ENCODE data around the gene ZNF763.
A peak's percentile ranks its signal among the peaks of the same experiment; 100 is the strongest.
"Not testable (repeated sequence)": the region's sequence is repeated elsewhere in the genome, so short reads cannot be mapped to it uniquely, and the experiment has no call there.

ZNF763 gene
- total RNA-seq = 0.72 to 2.5 reads per million in 2 donors

- peak; percentile 82 for DNase-seq
Observed at GRCh38 chr19:11964858-11965645, at the start of gene ZNF763. Gene ZNF763 (plus strand): TSS chr19:11965040. CDS start chr19:11965209, 169 bp downstream.

DNA sequence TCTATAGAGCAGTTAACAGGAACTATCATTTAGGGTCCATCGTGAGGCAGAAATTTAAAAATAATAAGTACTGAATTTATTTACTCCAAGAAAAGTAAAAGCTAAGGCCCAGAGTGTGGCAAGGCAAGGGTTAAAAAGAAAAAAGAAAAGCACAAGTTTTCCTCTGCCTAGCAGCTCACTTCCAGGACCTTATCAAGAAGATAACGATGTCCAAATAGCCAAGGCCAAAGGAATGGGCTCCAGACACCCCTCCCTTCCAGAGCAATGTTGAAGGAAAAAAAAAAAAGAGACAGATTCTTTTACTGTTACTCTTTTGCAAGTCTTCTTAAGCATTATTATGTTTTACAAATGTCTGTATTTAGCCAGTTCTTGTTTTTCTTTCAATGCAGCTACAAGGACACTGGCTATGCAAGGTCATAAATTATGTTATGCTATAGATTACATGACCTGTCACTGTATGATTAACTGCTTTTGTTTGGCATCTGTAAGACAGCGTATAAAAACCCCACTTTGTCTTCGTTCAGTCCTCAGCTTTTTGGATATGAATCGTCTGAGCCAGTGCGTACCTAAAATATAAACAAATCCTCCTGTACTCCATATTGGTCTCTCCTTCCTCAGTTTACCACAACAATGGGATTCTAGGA is 42.9 kb upstream of the ZNF763 start:
- no peak for DNase-seq

GRCh38 chr19:11924886-11925650 is 39.8 kb upstream of the ZNF763 start, which contains the start of gene ZNF700:
Gene ZNF700 (plus strand): TSS chr19:11925107. CDS start chr19:11925211, 104 bp downstream.
- peak; percentile 85 for DNase-seq

DNA sequence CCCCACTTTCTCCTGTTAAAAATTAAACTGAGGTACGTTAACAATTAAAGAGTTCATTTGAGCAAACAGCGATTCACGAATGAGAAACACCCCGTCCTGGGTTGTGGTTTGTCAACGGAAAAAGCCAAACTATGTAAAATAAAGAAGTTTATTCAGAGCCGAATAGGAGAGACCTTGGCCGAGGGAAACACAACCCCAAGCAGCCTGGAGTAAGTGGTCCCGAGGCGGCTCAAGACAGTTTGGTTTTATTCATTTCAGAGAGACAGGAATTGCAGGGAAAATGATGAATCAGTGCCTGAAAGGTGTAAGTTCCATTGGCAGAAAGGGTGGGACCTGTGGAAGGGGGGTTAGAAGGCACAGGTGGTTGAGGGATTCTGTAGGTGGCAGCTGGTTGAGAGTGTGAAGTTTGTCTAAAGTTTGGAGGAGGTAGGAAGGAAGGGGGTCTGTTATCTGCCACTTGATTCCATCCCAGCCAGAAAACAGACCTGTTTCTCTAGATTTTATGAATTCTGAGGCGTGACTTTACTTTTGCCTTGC is 39.1 kb upstream of the ZNF763 start:
- not testable (repeated sequence) for DNase-seq

GRCh38 chr19:11927227-11927626 is 37.6 kb upstream of the ZNF763 start:
- no peak for DNase-seq

DNA sequence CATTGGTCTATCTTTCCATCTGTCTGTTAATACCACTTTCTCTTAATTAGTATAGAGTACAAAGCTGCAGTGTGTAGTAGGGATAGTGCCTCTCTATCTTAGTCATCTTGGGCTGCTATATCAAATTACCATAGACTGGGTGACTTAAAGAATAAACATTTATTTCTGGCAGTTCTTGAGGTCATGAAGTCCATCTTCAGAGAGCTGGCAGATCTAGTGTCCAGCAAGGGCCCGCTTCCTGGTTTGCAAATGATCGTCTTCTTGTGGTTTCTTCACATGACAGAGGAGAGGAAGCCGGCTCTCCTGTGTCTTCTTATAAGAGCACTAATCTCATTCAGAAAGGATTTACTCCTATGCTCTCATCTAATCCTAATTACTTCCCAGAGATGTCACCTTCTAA is 33.8 kb upstream of the ZNF763 start:
- no peak for DNase-seq

GRCh38 chr19:11931513-11931912 is 33.3 kb upstream of the ZNF763 start:
- DNase-seq = no peak

- DNase-seq = not testable (repeated sequence)
Observed at GRCh38 chr19:11935829-11936228, 29.0 kb upstream of the ZNF763 start.

- not testable (repeated sequence) for DNase-seq
Observed at GRCh38 chr19:11938383-11938782, 26.5 kb upstream of the ZNF763 start.

DNA sequence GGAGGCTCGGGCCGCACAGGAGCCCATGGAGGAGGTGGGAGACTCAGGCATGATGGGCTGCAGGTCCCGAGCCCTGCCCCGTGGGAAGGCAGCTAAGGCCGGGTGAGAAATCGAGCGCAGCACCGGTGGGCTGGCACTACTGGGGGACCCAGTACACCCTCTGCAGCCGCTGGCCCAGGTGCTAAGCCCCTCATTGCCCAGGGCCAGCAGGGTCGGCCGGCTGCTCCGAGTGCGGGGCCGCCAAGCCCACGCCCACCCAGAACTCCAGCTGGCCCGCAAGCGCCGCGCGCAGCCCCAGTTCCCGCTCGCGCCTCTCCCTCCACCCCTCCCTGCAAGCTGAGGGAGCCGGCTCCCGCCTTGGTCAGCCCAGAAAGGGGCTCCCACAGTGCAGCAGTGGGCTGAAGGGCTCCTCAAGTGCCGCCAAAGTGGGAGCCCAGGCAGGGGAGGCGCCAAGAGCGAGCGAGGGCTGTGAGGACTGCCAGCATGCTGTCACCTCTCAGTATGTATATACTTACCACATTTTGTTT is 23.4 kb upstream of the ZNF763 start:
- DNase-seq = not testable (repeated sequence)

- DNase-seq = no peak
Observed at GRCh38 chr19:11942008-11942842, 22.6 kb upstream of the ZNF763 start.

- DNase-seq = no peak
Observed at GRCh38 chr19:11942843-11943108, 22.1 kb upstream of the ZNF763 start.

DNA sequence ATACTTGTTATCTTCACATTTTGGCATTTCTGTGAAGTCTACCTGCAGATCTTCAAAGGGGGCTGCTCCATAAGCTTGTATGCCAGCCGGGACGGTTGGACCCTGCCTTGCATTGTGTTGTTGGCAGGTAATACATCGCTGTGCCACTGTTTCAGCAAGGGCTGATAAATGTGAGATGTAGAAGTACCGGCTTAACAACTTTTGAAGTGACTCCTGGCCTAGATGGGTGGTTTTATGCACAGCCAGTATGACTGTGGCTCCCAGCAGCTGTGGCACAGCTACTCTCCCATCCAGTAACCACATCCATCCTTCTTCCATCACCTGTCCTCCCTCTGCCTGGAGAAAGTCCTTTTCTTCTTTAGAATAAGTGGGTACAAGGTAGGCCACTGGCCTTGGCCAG is 20.2 kb upstream of the ZNF763 start:
- no peak for DNase-seq

DNA sequence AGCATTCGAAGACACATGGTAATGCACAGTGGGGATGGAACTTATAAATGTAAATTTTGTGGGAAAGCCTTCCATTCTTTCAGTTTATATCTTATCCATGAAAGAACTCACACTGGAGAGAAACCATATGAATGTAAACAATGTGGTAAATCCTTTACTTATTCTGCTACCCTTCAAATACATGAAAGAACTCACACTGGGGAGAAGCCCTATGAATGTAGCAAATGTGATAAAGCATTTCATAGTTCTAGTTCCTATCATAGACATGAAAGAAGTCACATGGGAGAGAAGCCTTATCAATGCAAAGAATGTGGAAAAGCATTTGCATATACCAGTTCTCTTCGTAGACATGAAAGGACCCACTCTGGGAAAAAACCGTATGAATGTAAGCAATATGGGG is 16.2 kb upstream of the ZNF763 start:
- DNase-seq = no peak

DNA sequence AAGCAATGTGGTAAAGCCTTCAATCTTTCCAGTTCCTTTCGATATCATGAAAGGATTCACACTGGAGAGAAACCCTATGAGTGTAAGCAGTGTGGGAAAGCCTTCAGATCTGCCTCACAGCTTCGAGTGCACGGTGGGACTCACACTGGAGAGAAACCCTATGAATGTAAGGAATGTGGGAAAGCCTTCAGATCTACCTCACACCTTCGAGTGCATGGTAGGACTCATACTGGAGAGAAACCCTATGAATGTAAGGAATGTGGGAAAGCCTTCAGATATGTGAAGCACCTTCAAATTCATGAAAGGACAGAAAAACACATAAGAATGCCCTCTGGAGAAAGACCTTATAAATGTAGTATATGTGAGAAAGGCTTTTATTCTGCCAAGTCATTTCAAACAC is 15.6 kb upstream of the ZNF763 start:
- no peak for DNase-seq

DNA sequence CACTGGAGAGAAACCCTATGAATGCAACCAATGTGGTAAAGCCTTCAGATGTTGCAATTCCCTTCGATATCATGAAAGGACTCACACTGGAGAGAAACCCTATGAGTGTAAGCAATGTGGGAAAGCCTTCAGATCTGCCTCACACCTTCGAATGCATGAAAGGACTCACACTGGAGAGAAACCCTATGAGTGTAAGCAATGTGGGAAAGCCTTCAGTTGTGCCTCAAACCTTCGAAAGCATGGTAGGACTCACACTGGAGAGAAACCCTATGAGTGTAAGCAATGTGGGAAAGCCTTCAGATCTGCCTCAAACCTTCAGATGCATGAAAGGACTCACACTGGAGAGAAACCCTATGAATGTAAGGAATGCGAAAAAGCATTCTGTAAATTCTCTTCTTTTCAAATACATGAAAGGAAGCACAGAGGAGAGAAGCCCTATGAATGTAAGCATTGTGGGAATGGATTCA is 15.2 kb upstream of the ZNF763 start:
- not testable (repeated sequence) for DNase-seq

- no peak for DNase-seq
Observed at GRCh38 chr19:11950312-11950711, 14.5 kb upstream of the ZNF763 start.

GRCh38 chr19:11963566-11964355 is 1.1 kb upstream of the ZNF763 start:
- peak; percentile 60 for DNase-seq

DNA sequence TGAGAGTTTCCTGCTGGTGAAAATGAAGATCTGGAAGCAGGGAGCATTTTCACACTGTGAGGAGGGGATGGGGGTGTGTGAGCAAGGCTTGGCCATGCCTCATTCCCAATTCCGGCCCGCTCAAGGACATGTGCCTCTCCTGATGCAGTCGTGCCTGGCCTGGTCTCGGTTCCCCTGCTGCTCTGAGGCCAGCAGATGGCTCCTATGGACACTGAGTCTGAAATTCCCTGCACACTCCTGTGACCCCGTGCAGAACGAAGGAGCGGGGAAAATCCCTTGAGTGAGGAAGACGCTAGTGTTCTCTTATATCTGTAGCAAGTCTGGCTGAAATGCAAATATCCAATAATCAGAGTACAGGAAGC is 363 bp upstream of the ZNF763 start:
- DNase-seq = no peak

- no peak for DNase-seq
Observed at GRCh38 chr19:11970174-11970573, 5.3 kb downstream of the ZNF763 start.

GRCh38 chr19:11971041-11971440 is 6.2 kb downstream of the ZNF763 start:
- DNase-seq = no peak

All from T-helper 9 cell (primary cell).